GM19397 (cell line): ENCODE results near the gene METTL21C.

Experiments
- ATAC-seq: cut with Tn5 transposase; IDR thresholded peaks from one replicate; pipeline ENCODE4 v1.9.1; 2021; ENCODE audit warnings: mild to moderate bottlenecking, moderate library complexity; ENCODE audit not compliant: unreplicated experiment

METTL21C gene

GRCh38 chr13:102694937-102695336, at the start of gene METTL21C:
TSS of gene METTL21C (minus strand) at chr13:102695044. CDS start at chr13:102694498, 546 bp downstream.
- no peak for ATAC-seq

- no peak for ATAC-seq
Measured at GRCh38 chr13:102742506-102742905, 47.7 kb upstream of the METTL21C start.

- ATAC-seq: no peak
Measured at GRCh38 chr13:102742101-102742500, 47.3 kb upstream of the METTL21C start.

- ATAC-seq: no peak
Measured at GRCh38 chr13:102729560-102730270, 34.9 kb upstream of the METTL21C start.

GRCh38 chr13:102726430-102726829, 31.6 kb upstream of the METTL21C start:
- ATAC-seq: no peak

GRCh38 chr13:102724923-102725322, 30.1 kb upstream of the METTL21C start:
- no peak for ATAC-seq

- ATAC-seq: no peak
Measured at GRCh38 chr13:102721800-102722231, 27.0 kb upstream of the METTL21C start.

GRCh38 chr13:102718746-102719145, 23.9 kb upstream of the METTL21C start:
- no peak for ATAC-seq

GRCh38 chr13:102715447-102715846, 20.6 kb upstream of the METTL21C start:
- ATAC-seq: no peak

GRCh38 chr13:102710261-102710679, 15.4 kb upstream of the METTL21C start:
- ATAC-seq: no peak

- no peak for ATAC-seq
Measured at GRCh38 chr13:102709536-102709935, 14.7 kb upstream of the METTL21C start.

- no peak for ATAC-seq
Measured at GRCh38 chr13:102708991-102709390, 14.1 kb upstream of the METTL21C start.

GRCh38 chr13:102708211-102708610, 13.4 kb upstream of the METTL21C start:
- ATAC-seq: no peak

GRCh38 chr13:102707467-102707866, 12.6 kb upstream of the METTL21C start:
- ATAC-seq: no peak

- ATAC-seq: no peak
Measured at GRCh38 chr13:102704238-102705058, 9.6 kb upstream of the METTL21C start.

GRCh38 chr13:102703726-102704035, 8.8 kb upstream of the METTL21C start:
- ATAC-seq: no peak

- ATAC-seq: no peak
Measured at GRCh38 chr13:102702965-102703725, 8.3 kb upstream of the METTL21C start.

- ATAC-seq: no peak
Measured at GRCh38 chr13:102701331-102701730, 6.5 kb upstream of the METTL21C start.

- ATAC-seq: no peak
Measured at GRCh38 chr13:102700088-102701031, 5.5 kb upstream of the METTL21C start.

GRCh38 chr13:102699504-102699903, 4.7 kb upstream of the METTL21C start:
- no peak for ATAC-seq

- ATAC-seq: no peak
Measured at GRCh38 chr13:102698649-102698980, 3.8 kb upstream of the METTL21C start.
